Measurements from ENCODE around the gene CDH13.

DNA sequence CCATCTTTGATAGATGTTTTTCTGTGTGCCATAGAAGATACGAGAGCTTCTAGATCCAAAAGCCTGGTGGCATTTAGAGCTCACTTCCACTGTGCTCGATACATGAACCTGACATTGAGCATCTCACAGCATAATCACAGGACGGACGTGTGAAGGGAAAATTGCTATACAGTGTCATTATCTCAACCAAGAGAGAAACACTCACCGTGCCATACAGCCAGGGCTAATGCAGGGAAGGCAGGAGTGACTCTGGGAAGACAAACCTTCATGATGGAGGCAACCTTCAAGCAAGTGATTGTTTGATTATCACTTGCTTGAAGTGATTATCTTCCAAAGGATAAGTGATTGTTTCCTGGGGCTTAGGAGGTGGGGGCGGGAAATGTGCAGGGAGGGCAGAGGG lies 962.8 kb downstream of the CDH13 start:
- TF ChIP-seq, protein P1, sequence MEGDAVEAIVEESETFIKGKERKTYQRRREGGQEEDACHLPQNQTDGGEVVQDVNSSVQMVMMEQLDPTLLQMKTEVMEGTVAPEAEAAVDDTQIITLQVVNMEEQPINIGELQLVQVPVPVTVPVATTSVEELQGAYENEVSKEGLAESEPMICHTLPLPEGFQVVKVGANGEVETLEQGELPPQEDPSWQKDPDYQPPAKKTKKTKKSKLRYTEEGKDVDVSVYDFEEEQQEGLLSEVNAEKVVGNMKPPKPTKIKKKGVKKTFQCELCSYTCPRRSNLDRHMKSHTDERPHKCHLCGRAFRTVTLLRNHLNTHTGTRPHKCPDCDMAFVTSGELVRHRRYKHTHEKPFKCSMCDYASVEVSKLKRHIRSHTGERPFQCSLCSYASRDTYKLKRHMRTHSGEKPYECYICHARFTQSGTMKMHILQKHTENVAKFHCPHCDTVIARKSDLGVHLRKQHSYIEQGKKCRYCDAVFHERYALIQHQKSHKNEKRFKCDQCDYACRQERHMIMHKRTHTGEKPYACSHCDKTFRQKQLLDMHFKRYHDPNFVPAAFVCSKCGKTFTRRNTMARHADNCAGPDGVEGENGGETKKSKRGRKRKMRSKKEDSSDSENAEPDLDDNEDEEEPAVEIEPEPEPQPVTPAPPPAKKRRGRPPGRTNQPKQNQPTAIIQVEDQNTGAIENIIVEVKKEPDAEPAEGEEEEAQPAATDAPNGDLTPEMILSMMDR (IDR thresholded peaks at IDR 0.05; ENCODE audit: low read depth, low read length, poor library complexity, severe bottlenecking), result no peak
- TF ChIP-seq EZH2phosphoT487 (IDR thresholded peaks at IDR 0.05; ENCODE audit: borderline replicate concordance, low read length), result no peak

Measured in DOHH2 (cell line).